DND-41 (cell line): ENCODE data around the gene PADI3.

ENCODE experiments used
- ATAC-seq: fragments of 200-7000 bp; cut with Tn5 transposase; 3 replicates; pipeline ENCODE4 v1.9.1; 2021; ENCODE audit warnings: low read depth; ENCODE audit not compliant: insufficient read depth
- DNase-seq: peaks from one replicate; pipeline ENCODE4 v3.0.0-alpha.2; 2020
- H2AFZ ChIP-seq: 2 replicates; pipeline ENCODE4 v1.6.0; 2012; ENCODE audit warnings: low read depth, low read length
- H3K27ac ChIP-seq: 2 replicates; pipeline ENCODE4 v1.5.1; 2012; ENCODE audit warnings: low read length, inconsistent platforms
- H3K27me3 ChIP-seq: fragments of 200-600 bp; sonication (generic); 2 replicates; pipeline ENCODE4 v1.6.0; 2012; ENCODE audit warnings: low read length, mild to moderate bottlenecking, inconsistent platforms; ENCODE audit not compliant: insufficient read depth, poor library complexity
- H3K36me3 ChIP-seq: 2 replicates; pipeline ENCODE4 v1.5.1; 2012; ENCODE audit warnings: low read length, inconsistent platforms; ENCODE audit not compliant: insufficient read depth
- H3K4me1 ChIP-seq: 2 replicates; pipeline ENCODE4 v1.5.1; 2012; ENCODE audit warnings: mild to moderate bottlenecking, low read length; ENCODE audit not compliant: insufficient read depth
- H3K4me2 ChIP-seq: 2 replicates; pipeline ENCODE4 v1.6.0; 2012; ENCODE audit warnings: mild to moderate bottlenecking, moderate library complexity, low read length, inconsistent platforms; ENCODE audit not compliant: insufficient read depth
- H3K4me3 ChIP-seq, 2 experiments: fragments of 200-600 bp in 1 of 2; shearing (Covaris generic) in 1 of 2; 2 replicates each; pipeline ENCODE4 v1.5.1; 2012 to 2016; ENCODE audit warnings: inconsistent platforms in 2 of 2, low read length in 2 of 2, mild to moderate bottlenecking in 2 of 2, low read depth in 1 of 2, moderate library complexity in 1 of 2
- H3K79me2 ChIP-seq: 2 replicates; pipeline ENCODE4 v1.6.0; 2012; ENCODE audit warnings: low read length, inconsistent platforms; ENCODE audit not compliant: insufficient read depth
- H3K9ac ChIP-seq: 2 replicates; pipeline ENCODE4 v1.6.0; 2012; ENCODE audit warnings: low read depth, mild to moderate bottlenecking, inconsistent platforms, low read length, moderate library complexity
- H3K9me3 ChIP-seq: 2 replicates; pipeline ENCODE4 v1.5.1; 2012; ENCODE audit warnings: low read length, moderate library complexity, mild to moderate bottlenecking, inconsistent platforms; ENCODE audit not compliant: insufficient read depth, severe bottlenecking
- H4K20me1 ChIP-seq: 2 replicates; pipeline ENCODE4 v1.6.0; 2012; ENCODE audit warnings: low read length; ENCODE audit not compliant: insufficient read depth
- CTCF ChIP-seq: IDR thresholded peaks from 2 replicates; pipeline ENCODE4 v1.5.1; 2012; ENCODE audit warnings: borderline replicate concordance, low read length, moderate library complexity, mild to moderate bottlenecking; ENCODE audit not compliant: poor library complexity, severe bottlenecking; ENCODE audit errors: extremely low read depth
- EZH2 ChIP-seq: IDR thresholded peaks from 3 replicates; pipeline ENCODE4 v1.6.1; 2012; ENCODE audit warnings: borderline replicate concordance, low read depth, mild to moderate bottlenecking, moderate library complexity, low read length, inconsistent platforms; ENCODE audit not compliant: severe bottlenecking

PADI3 gene

GRCh38 chr1:17243274-17243673 is 5.6 kb upstream of the PADI3 start:
- TF ChIP-seq EZH2, result no peak
- no peak for TF ChIP-seq CTCF
- DNase-seq (no peak), ATAC-seq (no peak)
- H3K79me2 ChIP-seq, result no peaks in the 10 kb centered on the region
- H2AFZ ChIP-seq, result no peak overlapping the region
- H3K4me1 ChIP-seq, result no peaks in the 10 kb centered on the region
- H3K36me3 ChIP-seq, result no peaks in the 10 kb centered on the region
- H3K27ac ChIP-seq, result no peak overlapping the region
- no peak overlapping the region for H3K4me2 ChIP-seq
- H3K9me3 ChIP-seq, result no peaks in the 10 kb centered on the region
- H3K4me3 ChIP-seq, result no peak overlapping the region
- H3K9ac ChIP-seq, result no peak overlapping the region
- H3K27me3 ChIP-seq, result peaks cover 37% of the 10 kb centered on the region
- no peaks in the 10 kb centered on the region; the same call in 1 of the 2 replicates for H4K20me1 ChIP-seq

- Histone ChIP-seq H3K9ac (no peak overlapping the region), H3K79me2 (no peaks in the 10 kb centered on the region), H3K9me3 (no peaks in the 10 kb centered on the region), H3K4me1 (no peaks in the 10 kb centered on the region), H3K4me2 (no peak overlapping the region), H3K4me3 (no peak overlapping the region), H3K27ac (no peak overlapping the region), H4K20me1 (no peaks in the 10 kb centered on the region), H2AFZ (no peak overlapping the region), H3K27me3 (peaks cover 37% of the 10 kb centered on the region), H3K36me3 (no peaks in the 10 kb centered on the region)
- no peak for ATAC-seq
- TF ChIP-seq EZH2, result no peak
- no peak for TF ChIP-seq CTCF
- DNase-seq, result no peak
Observed at GRCh38 chr1:17244821-17245740, 3.8 kb upstream of the PADI3 start.

- Histone ChIP-seq H3K4me2 (no peak overlapping the region), H3K9me3 (no peaks in the 10 kb centered on the region), H3K9ac (no peak overlapping the region), H3K79me2 (no peaks in the 10 kb centered on the region), H2AFZ (no peak overlapping the region), H4K20me1 (no peaks in the 10 kb centered on the region), H3K4me1 (no peaks in the 10 kb centered on the region), H3K27me3 (peaks cover 44% of the 10 kb centered on the region), H3K36me3 (no peaks in the 10 kb centered on the region), H3K4me3 (no peak overlapping the region), H3K27ac (no peak overlapping the region)
- ATAC-seq (no peak), DNase-seq (no peak)
- TF ChIP-seq CTCF (no peak), EZH2 (no peak)
Observed at GRCh38 chr1:17245816-17246325, 3.0 kb upstream of the PADI3 start.
